Measurements from ENCODE around the gene STK24.

The STK24 gene

DNA sequence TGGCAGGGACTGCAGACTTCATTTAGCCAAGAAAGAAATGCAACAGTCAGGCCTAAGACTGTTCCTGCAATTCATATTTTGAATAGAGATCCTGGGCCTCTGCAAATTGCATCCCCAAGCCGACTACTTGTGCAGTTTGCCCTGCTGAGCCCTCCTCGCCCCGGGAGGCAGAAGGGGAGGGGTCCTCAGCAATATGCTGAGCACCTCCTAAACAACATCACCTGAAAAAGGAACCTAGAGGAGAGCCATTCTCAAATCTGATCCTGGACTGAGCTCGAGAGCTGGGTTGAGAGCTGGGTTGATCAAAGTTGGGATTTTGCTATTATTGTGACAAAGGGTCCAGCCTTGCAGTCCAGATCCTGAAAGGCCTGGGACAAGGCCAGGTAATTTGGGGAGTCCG lies 129.8 kb downstream of the STK24 start:
- no peak for DNase-seq

GRCh38 chr13:98446234-98446621 lies 130.7 kb downstream of the STK24 start:
- no peak for DNase-seq

- peak; percentile 66 for DNase-seq
Observed at GRCh38 chr13:98445340-98446233, 131.3 kb downstream of the STK24 start.

DNA sequence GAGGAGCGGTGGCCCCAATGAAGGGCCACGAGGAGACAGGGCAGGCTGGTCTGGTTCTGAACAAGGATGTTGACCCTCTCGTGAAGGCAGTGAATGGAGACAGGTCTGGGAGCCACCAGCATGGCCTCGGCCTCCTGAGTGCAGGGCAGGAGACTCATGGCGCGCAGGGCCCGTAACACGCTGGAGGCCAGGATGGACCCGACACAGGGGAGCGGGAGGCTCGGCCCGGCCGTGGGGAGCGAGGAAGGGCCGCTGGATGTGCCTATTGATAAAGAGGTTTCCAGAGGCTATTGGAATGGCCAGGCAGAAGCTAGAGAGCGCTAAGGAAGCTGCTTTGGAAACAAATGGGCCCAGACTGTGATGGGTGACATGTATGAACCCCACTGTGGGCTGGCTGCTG lies 132.5 kb downstream of the STK24 start:
- no peak for DNase-seq

- DNase-seq, result no peak
Observed at GRCh38 chr13:98443800-98444325, 133.0 kb downstream of the STK24 start.

DNA sequence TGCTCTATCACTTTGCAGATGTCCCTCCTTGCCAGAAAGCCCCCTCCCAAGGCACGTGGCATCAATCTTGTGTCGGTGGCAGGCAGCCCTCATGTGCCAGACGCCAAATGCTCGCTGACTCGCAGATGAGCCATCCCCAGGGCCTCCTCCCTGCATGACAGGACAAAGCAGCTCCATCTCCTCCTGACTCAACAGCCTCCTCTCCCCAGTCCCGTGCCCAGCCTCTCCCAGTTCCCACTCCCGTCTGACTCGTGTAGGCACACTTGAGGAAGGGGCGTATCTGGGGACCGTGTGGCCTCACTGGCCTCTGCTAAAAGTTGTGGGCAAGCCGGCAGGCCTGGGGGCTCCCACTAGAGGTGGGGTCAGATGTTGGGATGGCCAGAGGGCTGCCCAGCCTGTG lies 133.6 kb downstream of the STK24 start:
- no peak for DNase-seq

DNA sequence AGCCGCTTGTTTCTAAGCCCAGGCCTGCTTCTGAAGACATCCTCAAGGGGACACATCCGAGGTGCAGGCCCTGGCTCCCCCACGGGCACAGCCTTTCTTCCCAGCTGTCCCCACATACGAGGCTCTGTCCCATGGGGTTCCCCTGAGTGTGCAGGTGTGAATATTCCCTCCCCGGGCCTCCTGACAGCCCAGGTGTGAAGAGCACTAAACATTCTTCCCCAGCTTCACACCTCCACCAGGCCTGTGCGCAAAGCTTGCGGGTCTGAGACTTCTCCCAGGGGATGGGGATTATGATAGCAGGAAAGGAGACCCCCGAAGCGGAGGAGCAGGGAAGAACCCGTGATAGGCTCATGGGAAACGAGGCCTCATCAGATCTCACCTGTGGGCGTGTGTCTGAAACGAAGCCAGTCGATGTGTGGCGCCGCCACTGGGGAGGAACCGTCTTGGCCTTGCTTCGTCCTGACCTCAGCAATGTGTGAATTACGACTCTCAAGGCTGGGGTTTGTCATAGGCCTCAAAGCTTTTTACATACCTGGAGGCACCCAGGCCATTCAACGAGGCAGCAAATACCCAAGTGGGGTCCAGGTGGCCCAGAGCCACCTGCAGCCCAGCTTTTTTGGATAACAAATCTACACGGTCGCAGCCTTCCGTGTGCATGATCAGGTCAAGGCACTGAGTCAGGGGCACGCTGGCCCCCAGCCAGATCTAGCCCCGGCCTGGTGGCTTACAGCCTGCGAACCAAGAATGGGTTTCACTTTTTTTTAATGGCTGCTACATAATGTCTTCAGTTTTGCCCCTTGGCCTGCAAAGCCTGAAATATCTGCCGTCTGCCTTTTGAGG lies 134.3 kb downstream of the STK24 start:
- no peak for DNase-seq

DNA sequence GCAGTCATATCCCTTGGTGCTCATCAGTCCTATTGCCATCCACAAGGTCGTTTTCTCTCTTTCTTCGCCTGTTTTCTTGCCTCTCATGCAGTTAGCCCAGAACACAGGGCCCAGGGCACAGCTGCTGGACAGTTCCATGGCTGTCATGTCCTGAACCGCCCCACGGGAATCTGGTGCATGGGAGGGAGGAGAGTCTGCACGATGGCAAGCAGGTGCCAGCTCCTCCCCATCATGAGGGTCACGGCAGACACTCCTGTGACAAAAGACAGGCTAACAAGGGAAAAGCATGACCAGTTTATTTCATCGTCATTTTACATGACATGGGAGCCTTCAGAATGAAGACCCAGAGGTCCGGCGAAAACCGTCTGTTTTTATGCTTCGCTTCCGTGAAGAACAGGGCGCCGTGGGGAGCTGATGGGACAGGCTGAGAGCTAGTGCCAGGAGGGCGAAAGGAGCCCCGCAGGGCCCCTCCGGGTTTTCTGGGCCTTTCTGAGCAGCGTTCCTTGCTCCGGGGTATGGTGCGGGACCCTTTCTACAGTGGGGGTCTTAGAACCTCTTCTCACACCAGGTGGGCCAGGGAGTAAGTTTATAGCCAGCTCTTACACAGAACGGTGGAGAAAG lies 135.7 kb downstream of the STK24 start:
- no peak for DNase-seq

DNA sequence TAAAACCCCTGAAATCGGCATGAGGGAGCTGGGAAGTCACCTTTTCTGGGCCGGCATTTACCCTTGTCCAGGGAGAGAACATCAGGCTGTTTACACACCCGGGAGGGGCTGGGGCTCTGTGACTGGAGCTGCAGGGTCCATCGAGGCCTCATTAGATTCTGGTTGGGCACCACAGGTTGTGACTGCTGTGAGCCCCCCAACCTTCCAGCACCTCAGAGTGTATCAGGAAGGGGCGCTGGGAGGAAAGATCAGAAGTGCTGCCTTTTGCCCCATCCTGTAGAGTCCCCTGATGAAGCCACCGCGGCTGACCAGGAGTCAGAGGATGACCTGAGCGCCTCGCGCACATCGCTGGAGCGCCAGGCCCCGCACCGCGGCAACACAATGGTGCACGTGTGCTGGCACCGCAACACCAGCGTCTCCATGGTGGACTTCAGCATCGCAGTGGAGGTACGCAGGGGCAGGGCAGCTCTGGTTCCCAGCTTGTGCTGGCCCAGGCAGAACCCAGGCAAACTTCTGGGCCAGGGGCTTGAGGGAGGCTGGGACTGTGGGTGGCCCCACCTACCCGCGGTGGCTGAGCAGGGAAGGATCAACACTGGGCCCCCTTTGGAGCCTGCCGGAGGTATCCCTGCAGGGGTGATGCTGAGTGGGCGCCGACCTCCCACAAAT lies 136.4 kb downstream of the STK24 start:
- DNase-seq, result no peak

- DNase-seq, result no peak
Observed at GRCh38 chr13:98439896-98440295, 137.0 kb downstream of the STK24 start.

- no peak for DNase-seq
Observed at GRCh38 chr13:98439126-98439828, 137.6 kb downstream of the STK24 start.

- DNase-seq, result no peak
Observed at GRCh38 chr13:98438246-98439125, 138.4 kb downstream of the STK24 start.

DNA sequence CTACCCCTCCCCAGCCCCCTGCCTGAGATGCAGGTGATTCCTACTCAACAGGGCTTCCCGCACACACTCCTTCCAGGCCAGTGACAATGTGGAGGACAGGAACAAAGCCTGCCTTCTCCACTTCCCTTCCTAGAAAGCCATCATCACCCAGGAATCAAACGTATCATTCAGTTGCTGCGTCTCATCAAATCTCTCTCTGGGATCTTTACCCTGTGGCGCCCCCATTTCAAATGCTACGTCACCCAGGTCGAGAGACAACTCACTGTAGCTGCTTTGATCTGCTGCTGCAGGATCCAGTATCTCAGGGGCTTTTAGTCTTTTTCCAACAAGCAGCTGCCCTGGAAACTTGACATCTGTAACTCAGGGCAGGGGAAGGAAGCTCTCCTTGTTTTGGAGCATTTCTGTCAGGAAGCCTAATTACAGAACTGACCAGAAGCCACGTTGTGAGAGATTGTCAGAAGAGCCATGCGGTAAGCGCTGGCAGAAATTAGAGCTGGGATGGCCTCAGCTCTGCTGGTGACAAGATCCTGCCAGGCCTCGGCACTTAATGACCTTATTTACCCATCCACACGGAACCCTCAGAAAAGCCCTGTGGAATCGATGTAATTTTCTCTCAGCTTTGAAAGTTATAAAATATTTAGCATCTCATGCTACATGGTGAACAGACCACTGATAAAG lies 140.5 kb downstream of the STK24 start:
- no peak for DNase-seq

DNA sequence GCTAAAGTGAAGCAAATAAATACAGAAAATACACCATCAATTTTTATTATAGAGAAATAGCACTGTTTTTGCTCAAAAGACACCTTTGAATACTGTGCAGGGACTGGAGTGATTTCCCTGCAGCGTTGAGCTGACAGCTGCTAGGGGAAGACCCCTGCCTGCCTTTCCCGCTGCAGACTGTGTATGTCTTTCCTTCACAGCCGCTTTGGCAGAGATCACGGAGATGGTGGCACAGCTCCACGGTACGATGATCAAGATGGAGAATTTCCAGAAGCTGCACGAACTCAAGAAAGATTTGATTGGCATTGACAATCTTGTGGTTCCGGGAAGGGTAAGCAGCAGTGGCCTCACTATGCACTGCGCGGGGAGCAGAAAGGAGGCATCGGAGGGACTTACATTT lies 141.5 kb downstream of the STK24 start:
- no peak for DNase-seq

DNA sequence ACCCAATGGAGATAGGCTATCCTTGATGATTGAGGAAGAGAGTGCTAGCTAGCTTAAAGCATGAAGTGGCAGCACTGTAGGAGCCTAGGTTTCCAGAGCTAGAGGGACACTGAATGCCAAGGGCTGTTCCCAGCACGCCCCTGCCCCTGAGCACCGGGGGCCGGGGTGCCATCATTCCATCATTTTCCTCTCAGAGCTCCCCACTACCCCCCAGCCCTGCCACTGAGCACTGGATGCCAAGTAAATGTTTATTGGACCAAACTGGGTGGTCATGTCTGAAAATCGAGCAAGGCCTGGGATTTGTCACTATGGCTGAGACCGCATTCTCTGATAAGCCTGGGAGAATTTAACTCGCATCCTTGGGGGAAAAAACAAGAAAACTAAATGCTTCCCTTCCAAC lies 142.8 kb downstream of the STK24 start:
- no peak for DNase-seq

DNA sequence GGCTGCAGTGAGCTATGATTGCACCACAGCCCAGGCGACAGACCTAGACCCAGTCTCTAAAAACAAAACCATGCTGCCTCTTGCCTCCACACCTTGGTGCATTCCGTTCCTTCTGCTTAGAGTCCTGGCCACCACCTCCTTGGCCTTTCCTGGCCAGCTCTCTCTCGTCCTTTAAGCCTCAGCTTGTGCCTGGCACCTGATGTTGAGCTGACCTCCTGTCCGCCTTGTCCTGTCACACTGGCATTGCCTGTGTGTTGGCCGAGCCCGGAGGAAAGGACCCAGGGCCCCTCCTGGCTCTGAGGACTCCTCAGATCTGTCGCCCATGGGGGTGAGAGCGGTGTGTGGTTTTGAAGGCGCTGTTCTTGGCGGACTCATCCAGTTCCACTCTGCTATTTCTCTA lies 143.3 kb downstream of the STK24 start:
- DNase-seq, result no peak

GRCh38 chr13:98432638-98433037 lies 144.3 kb downstream of the STK24 start:
- DNase-seq, result no peak

- no peak for DNase-seq
Observed at GRCh38 chr13:98429977-98430736, 146.8 kb downstream of the STK24 start.

DNA sequence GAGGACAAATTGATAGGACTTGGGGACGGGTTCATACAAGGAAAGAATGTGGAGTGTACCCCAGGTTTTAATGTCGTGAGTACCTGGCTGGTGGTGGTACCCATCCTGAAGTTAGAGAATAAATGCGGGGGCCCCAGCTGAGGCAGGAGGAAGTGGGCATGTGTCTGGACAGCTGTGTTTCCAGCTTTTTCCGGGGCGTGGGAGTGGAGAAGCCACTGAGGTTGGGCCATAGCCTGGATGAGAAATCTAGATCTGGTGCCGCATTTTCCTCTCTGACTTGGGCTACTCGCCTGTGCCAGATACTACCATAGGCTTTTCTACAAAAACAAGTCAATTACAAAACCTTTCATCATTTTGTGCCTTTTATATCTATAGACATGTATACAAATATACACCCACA lies 147.4 kb downstream of the STK24 start:
- DNase-seq, result no peak

DNA sequence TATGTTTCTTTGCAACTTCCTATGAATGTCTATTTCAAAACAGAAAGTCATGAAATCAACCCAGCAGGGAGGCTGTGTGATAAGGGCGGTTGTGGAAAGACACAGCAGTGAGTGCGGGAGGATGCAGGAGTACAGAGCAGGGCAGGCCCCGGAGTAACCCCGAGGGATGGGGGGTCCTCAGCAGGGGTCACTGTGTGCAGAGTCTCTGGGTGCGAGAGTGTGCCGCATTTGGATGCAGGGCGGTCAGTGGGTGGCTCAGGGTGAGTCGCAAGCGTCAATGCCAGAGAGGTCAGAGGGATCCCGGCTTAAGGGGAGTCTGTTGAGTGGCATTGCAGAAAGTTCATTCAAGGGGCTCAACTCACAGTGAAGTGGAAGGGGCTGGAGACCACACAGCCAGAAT lies 147.8 kb downstream of the STK24 start:
- no peak for DNase-seq
